Transverse colon (tissue), 3 donors: ENCODE results near the gene CHAT.

Experiments
- EP300 ChIP-seq: sonication (generic); formaldehyde crosslinking; IDR thresholded peaks from one replicate; pipeline ENCODE4 v1.6.1; 2017; ENCODE audit warnings: antibody characterized with exemption, low read depth
- POLR2A ChIP-seq: fragments of 450-650 bp; IDR thresholded peaks from one replicate; pipeline ENCODE4 v1.6.1; 2016; ENCODE audit warnings: antibody characterized with exemption, mild to moderate bottlenecking, moderate library complexity
- TF ChIP-seq, protein P1 (sequence below), 5 experiments: fragments of 200-600 bp in 3 of 5; fragments of 450-650 bp in 2 of 5; sonication (generic) in 3 of 5; IDR thresholded peaks; 1 replicate in 2 of 5; 2 replicates in 3 of 5; pipeline ENCODE4 v1.5.1; 2016 to 2017; ENCODE audit warnings: antibody characterized with exemption in 5 of 5, inconsistent platforms in 3 of 5, mild to moderate bottlenecking in 2 of 5, moderate library complexity in 1 of 5

DNA sequence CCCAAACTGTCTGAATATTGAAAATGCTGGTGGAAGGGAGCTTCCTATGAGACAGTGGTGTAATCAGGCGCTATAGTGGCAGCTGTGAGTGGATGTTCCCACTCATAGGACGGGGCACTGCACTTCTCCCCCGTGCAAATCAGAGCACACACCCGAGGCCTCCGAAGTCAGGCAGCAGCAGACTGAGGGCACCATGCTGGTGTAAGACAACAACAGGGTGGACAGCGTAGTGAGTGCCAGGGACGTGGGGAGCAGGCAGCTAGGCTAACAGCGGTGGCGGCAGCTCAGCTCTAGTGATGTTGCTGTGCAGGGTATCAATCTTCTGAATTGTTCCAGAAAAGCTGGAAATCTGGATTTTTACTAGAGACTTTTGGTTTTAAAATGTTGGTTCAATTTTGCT lies 84.8 kb downstream of the CHAT start:
- TF ChIP-seq, protein P1, sequence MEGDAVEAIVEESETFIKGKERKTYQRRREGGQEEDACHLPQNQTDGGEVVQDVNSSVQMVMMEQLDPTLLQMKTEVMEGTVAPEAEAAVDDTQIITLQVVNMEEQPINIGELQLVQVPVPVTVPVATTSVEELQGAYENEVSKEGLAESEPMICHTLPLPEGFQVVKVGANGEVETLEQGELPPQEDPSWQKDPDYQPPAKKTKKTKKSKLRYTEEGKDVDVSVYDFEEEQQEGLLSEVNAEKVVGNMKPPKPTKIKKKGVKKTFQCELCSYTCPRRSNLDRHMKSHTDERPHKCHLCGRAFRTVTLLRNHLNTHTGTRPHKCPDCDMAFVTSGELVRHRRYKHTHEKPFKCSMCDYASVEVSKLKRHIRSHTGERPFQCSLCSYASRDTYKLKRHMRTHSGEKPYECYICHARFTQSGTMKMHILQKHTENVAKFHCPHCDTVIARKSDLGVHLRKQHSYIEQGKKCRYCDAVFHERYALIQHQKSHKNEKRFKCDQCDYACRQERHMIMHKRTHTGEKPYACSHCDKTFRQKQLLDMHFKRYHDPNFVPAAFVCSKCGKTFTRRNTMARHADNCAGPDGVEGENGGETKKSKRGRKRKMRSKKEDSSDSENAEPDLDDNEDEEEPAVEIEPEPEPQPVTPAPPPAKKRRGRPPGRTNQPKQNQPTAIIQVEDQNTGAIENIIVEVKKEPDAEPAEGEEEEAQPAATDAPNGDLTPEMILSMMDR (IDR thresholded peaks at IDR 0.05), result no peak
- TF ChIP-seq EP300, result no peak
- TF ChIP-seq POLR2A, result no peak
